MM.1S (cell line): ENCODE data around the gene COP1.
"Not testable (repeated sequence)": the region's sequence is repeated elsewhere in the genome, so short reads cannot be mapped to it uniquely, and the experiment has no call there.

Experiments used
- DNase-seq: peaks from one replicate; pipeline ENCODE4 v3.0.0-alpha.2; 2015
- H2AFZ ChIP-seq: fragments of 300-600 bp; sonication (generic); 2 replicates; pipeline ENCODE4 v1.6.0; 2016; ENCODE audit warnings: antibody characterized with exemption, low read length
- H3F3A ChIP-seq: fragments of 300-600 bp; sonication (generic); 2 replicates; pipeline ENCODE4 v1.6.1; 2016; ENCODE audit warnings: mild to moderate bottlenecking, antibody characterized with exemption, low read length, moderate library complexity, mixed read lengths; ENCODE audit not compliant: insufficient read depth
- H3K27ac ChIP-seq: fragments of 300-600 bp; sonication (generic); 2 replicates; pipeline ENCODE4 v1.5.1; 2016; ENCODE audit warnings: mild to moderate bottlenecking, low read length
- H3K27me3 ChIP-seq: fragments of 300-600 bp; sonication (generic); replicated peaks from 2 replicates; pipeline ENCODE4 v1.6.0; 2016; ENCODE audit warnings: low read length; ENCODE audit not compliant: insufficient read depth
- H3K36me3 ChIP-seq: fragments of 300-600 bp; sonication (generic); replicated peaks from 2 replicates; pipeline ENCODE4 v1.6.1; 2016; ENCODE audit warnings: mild to moderate bottlenecking, low read length, mixed read lengths; ENCODE audit not compliant: insufficient read depth
- H3K4me1 ChIP-seq: fragments of 300-600 bp; sonication (generic); 2 replicates; pipeline ENCODE4 v1.6.1; 2016; ENCODE audit warnings: low read length, mixed read lengths
- H3K4me2 ChIP-seq: fragments of 300-600 bp; sonication (generic); 2 replicates; pipeline ENCODE4 v1.6.0; 2016; ENCODE audit warnings: low read depth, low read length
- H3K4me3 ChIP-seq: fragments of 300-600 bp; sonication (generic); 2 replicates; pipeline ENCODE4 v1.5.1; 2016; ENCODE audit warnings: low read length, mixed read lengths
- H3K79me2 ChIP-seq: fragments of 300-600 bp; sonication (generic); 2 replicates; pipeline ENCODE4 v1.6.1; 2016; ENCODE audit warnings: mixed run types, low read length, mixed read lengths
- H3K9ac ChIP-seq: fragments of 300-600 bp; sonication (generic); 2 replicates; pipeline ENCODE4 v1.6.1; 2016; ENCODE audit warnings: low read length, mixed read lengths
- H3K9me2 ChIP-seq: fragments of 300-600 bp; sonication (generic); replicated peaks from 2 replicates; pipeline ENCODE4 v1.6.1; 2016; ENCODE audit warnings: mild to moderate bottlenecking, low read length, mixed read lengths; ENCODE audit not compliant: insufficient read depth
- H3K9me3 ChIP-seq: fragments of 300-600 bp; sonication (generic); replicated peaks from 2 replicates; pipeline ENCODE4 v1.6.1; 2016; ENCODE audit warnings: mild to moderate bottlenecking, low read length, mixed read lengths; ENCODE audit not compliant: insufficient read depth
- H4K20me1 ChIP-seq: fragments of 300-600 bp; sonication (generic); 2 replicates; pipeline ENCODE4 v1.6.1; 2016; ENCODE audit warnings: mild to moderate bottlenecking, low read length, moderate library complexity, mixed read lengths; ENCODE audit not compliant: insufficient read depth
- CTCF ChIP-seq: fragments of 300-600 bp; sonication (generic); IDR thresholded peaks from 2 replicates; pipeline ENCODE4 v1.5.1; 2016; ENCODE audit warnings: antibody characterized with exemption, low read length, mixed read lengths
- EZH2 ChIP-seq: fragments of 300-600 bp; sonication (generic); optimal IDR thresholded peaks from 2 replicates; pipeline ENCODE3; 2017; ENCODE audit warnings: low read depth, mild to moderate bottlenecking, antibody characterized with exemption, low read length, mixed read lengths
- EZH2phosphoT487 ChIP-seq: fragments of 300-600 bp; sonication (generic); IDR thresholded peaks from 2 replicates; pipeline ENCODE4 v1.6.1; 2018; ENCODE audit warnings: antibody characterized with exemption, low read length

The COP1 gene

GRCh38 chr1:176241385-176242015, 34.4 kb upstream of the COP1 start:
- no peak overlapping the region for H3K27ac ChIP-seq

DNA sequence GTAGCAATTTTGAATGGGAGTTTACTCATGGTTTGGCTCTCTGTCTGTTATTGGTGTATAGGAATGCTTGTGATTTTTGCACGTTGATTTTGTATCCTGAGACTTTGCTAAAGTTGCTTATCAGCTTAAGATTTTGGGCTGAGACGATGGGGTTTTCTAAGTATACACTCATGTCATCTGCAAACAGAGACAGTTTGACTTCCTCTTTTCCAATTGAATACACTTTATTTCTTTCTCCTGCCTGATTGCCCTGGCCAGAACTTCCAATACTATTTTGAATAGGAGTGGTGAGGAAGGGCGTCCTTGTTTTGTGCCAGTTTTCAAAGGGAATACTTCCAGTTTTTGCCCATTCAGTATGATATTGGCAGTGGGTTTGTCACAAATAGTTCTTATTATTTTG, 26.6 kb upstream of the COP1 start:
- not testable (repeated sequence) for H3K36me3 ChIP-seq, H4K20me1 ChIP-seq, H3K79me2 ChIP-seq, H3K27ac ChIP-seq, H3K4me3 ChIP-seq, H3F3A ChIP-seq, H3K9me2 ChIP-seq, H2AFZ ChIP-seq, DNase-seq, H3K4me1 ChIP-seq, H3K27me3 ChIP-seq, H3K9ac ChIP-seq, H3K9me3 ChIP-seq, H3K4me2 ChIP-seq

More at GRCh38 chr1:176241385-176242015, 34.4 kb upstream of the COP1 start:
- TF ChIP-seq EZH2 (no peak), EZH2phosphoT487 (no peak), CTCF (no peak)
- Histone ChIP-seq H3K9ac (no peak overlapping the region), H3K4me2 (no peak overlapping the region), H2AFZ (no peak overlapping the region), H4K20me1 (no peaks in the 10 kb centered on the region), H3K4me1 (no peaks in the 10 kb centered on the region), H3K9me3 (no peaks in the 10 kb centered on the region), H3K4me3 (no peak overlapping the region), H3K9me2 (no peaks in the 10 kb centered on the region), H3K36me3 (no peaks in the 10 kb centered on the region), H3F3A (no peaks in the 10 kb centered on the region), H3K27me3 (no peaks in the 10 kb centered on the region), H3K79me2 (no peaks in the 10 kb centered on the region)
- no peak for DNase-seq

- Histone ChIP-seq H2AFZ (no peak overlapping the region), H3K9me2 (no peaks in the 10 kb centered on the region), H4K20me1 (no peaks in the 10 kb centered on the region), H3K9ac (no peak overlapping the region), H3K9me3 (no peaks in the 10 kb centered on the region), H3K4me1 (no peaks in the 10 kb centered on the region), H3K27me3 (no peaks in the 10 kb centered on the region), H3K79me2 (no peaks in the 10 kb centered on the region), H3K4me3 (no peak overlapping the region), H3K4me2 (no peak overlapping the region), H3F3A (no peaks in the 10 kb centered on the region), H3K27ac (no peak overlapping the region), H3K36me3 (no peaks in the 10 kb centered on the region)
- no peak for DNase-seq
- TF ChIP-seq CTCF = no peak
- no peak for TF ChIP-seq EZH2
- no peak for TF ChIP-seq EZH2phosphoT487
Measured at GRCh38 chr1:176227579-176227978, 20.5 kb upstream of the COP1 start.

GRCh38 chr1:176225911-176226310, 18.8 kb upstream of the COP1 start:
- no peaks in the 10 kb centered on the region for H3K4me1 ChIP-seq
- no peaks in the 10 kb centered on the region for H3K27me3 ChIP-seq

More at GRCh38 chr1:176225911-176226310, 18.8 kb upstream of the COP1 start:
- no peak overlapping the region for H3K27ac ChIP-seq
- no peak for DNase-seq
- H3K36me3 ChIP-seq = no peaks in the 10 kb centered on the region
- no peak overlapping the region for H3K4me3 ChIP-seq
- H3F3A ChIP-seq = no peaks in the 10 kb centered on the region
- no peaks in the 10 kb centered on the region for H3K79me2 ChIP-seq
- H2AFZ ChIP-seq = no peak overlapping the region
- H3K9ac ChIP-seq = no peak overlapping the region
- no peaks in the 10 kb centered on the region for H3K9me3 ChIP-seq
- H3K4me2 ChIP-seq = no peak overlapping the region
- H4K20me1 ChIP-seq = no peaks in the 10 kb centered on the region
- no peak for TF ChIP-seq EZH2phosphoT487
- no peak for TF ChIP-seq EZH2
- no peak for TF ChIP-seq CTCF
- H3K9me2 ChIP-seq = no peaks in the 10 kb centered on the region
